SK-N-SH (cell line): Measurements from ENCODE around the gene ST13. TPM values are rescaled to one million over a fixed set of nuclear protein-coding genes. Genes with fewer than 3 reads are reported as not detected.

Experiments used
- CTCF ChIA-PET: fragments of 300-600, 350-600 bp; formaldehyde crosslinking; extraction: SDS; loops from one replicate; lab custom pipeline; 2021; lab: Yijun Ruan, JAX
- POLR2A ChIA-PET: fragments of 350-600 bp; sonication (Branson Sonifier 250); formaldehyde crosslinking; extraction: SDS; loops from one replicate; lab custom pipeline; 2020; ENCODE audit warnings: antibody characterized with exemption, inconsistent platforms; lab: Yijun Ruan, JAX
- DNase-seq: peaks from one replicate; pipeline ENCODE4 v3.0.0; 2012
- H2AFZ ChIP-seq: fragments of 200-600 bp; sonication (generic); 2 replicates; pipeline ENCODE4 v1.8.1; 2016; ENCODE audit warnings: antibody characterized with exemption, mild to moderate bottlenecking, low read depth
- H3F3A ChIP-seq: fragments of 200-600 bp; sonication (generic); replicated peaks from 2 replicates; pipeline ENCODE3; 2016; ENCODE audit warnings: antibody characterized with exemption, mild to moderate bottlenecking; ENCODE audit not compliant: insufficient read depth
- H3K27ac ChIP-seq, 2 experiments: fragments of 200-500 bp in 1 of 2; fragments of 200-600 bp in 1 of 2; sonication (Bioruptor generic) in 1 of 2; sonication (generic), shearing (Covaris generic) in 1 of 2; 2 replicates each; pipeline versions ENCODE4 v1.5.1 to v1.6.1; 2014 to 2016; ENCODE audit warnings: low read depth in 2 of 2, inconsistent platforms in 1 of 2, low read length in 1 of 2, mild to moderate bottlenecking in 1 of 2, mixed read lengths in 1 of 2
- H3K27me3 ChIP-seq: fragments of 200-600 bp; sonication (generic), shearing (Covaris generic); 2 replicates; pipeline ENCODE4 v1.6.1; 2016; ENCODE audit warnings: mixed run types; ENCODE audit not compliant: insufficient read depth
- H3K36me3 ChIP-seq, 2 experiments: fragments of 200-500 bp in 1 of 2; fragments of 200-600 bp in 1 of 2; sonication (Bioruptor generic) in 1 of 2; sonication (generic) in 1 of 2; replicated peaks in 1 of 2; 2 replicates each; pipeline versions ENCODE3 to v1.5.1; 2014 to 2016; ENCODE audit warnings: low read length in 1 of 2, mild to moderate bottlenecking in 1 of 2; ENCODE audit not compliant: insufficient read depth in 2 of 2, control insufficient read depth in 1 of 2
- H3K4me1 ChIP-seq, 2 experiments: fragments of 200-500 bp in 1 of 2; fragments of 200-600 bp in 1 of 2; sonication (Bioruptor generic) in 1 of 2; sonication (generic), shearing (Covaris generic) in 1 of 2; 2 replicates each; pipeline versions ENCODE4 v1.5.1 to v1.6.1; 2014 to 2016; ENCODE audit warnings: low read depth in 1 of 2, low read length in 1 of 2, mixed run types in 1 of 2; ENCODE audit not compliant: insufficient read depth in 2 of 2, control insufficient read depth in 1 of 2
- H3K4me2 ChIP-seq: fragments of 200-600 bp; sonication (generic), shearing (Covaris generic); 2 replicates; pipeline ENCODE4 v1.6.1; 2017; ENCODE audit warnings: mixed run types
- H3K4me3 ChIP-seq, 2 experiments: fragments of 200-500 bp in 1 of 2; fragments of 200-600 bp in 1 of 2; sonication (Bioruptor generic) in 1 of 2; sonication (generic), shearing (Covaris generic) in 1 of 2; 2 replicates each; pipeline versions ENCODE4 v1.5.1 to v1.8.1; 2014 to 2016; ENCODE audit warnings: low read depth in 2 of 2, inconsistent platforms in 1 of 2, low read length in 1 of 2, mild to moderate bottlenecking in 1 of 2, mixed read lengths in 1 of 2, moderate library complexity in 1 of 2
- H3K79me2 ChIP-seq: fragments of 200-600 bp; sonication (generic); 2 replicates; pipeline ENCODE4 v1.8.1; 2017; ENCODE audit warnings: mild to moderate bottlenecking; ENCODE audit not compliant: insufficient read depth
- H3K9ac ChIP-seq: fragments of 200-600 bp; sonication (generic); 2 replicates; pipeline ENCODE4 v1.6.1; 2017; ENCODE audit warnings: mixed run types
- H3K9me2 ChIP-seq: fragments of 200-600 bp; sonication (generic); 2 replicates; pipeline ENCODE4 v1.6.1; 2017; ENCODE audit warnings: mixed run types
- H3K9me3 ChIP-seq: fragments of 200-600 bp; sonication (generic); 2 replicates; pipeline ENCODE4 v1.6.1; 2017; ENCODE audit warnings: mixed run types, mild to moderate bottlenecking, moderate library complexity
- H4K20me1 ChIP-seq: fragments of 200-600 bp; sonication (generic); 2 replicates; pipeline ENCODE4 v1.6.1; 2017; ENCODE audit warnings: mild to moderate bottlenecking, mixed run types; ENCODE audit not compliant: insufficient read depth
- ELF1 ChIP-seq: IDR thresholded peaks from 2 replicates; pipeline ENCODE4 v1.4.0; 2012
- GATA2 ChIP-seq: sonication (generic); formaldehyde crosslinking; IDR thresholded peaks from 2 replicates; pipeline ENCODE4 v1.5.0; 2020; ENCODE audit warnings: mild to moderate bottlenecking, missing genetic modification reagents
- IRF3 ChIP-seq: fragments of 150-350 bp; IDR thresholded peaks from 2 replicates; pipeline ENCODE4 v1.6.1; 2016; ENCODE audit warnings: mild to moderate bottlenecking, low read depth, low read length
- JUND ChIP-seq: IDR thresholded peaks from 2 replicates; pipeline ENCODE4 v1.4.0; 2012
- MXI1 ChIP-seq: IDR thresholded peaks from 2 replicates; pipeline ENCODE4 v1.6.1; 2012; ENCODE audit warnings: mild to moderate bottlenecking, low read depth, low read length, improper control_type of control experiment
- RFX5 ChIP-seq: IDR thresholded peaks from 2 replicates; pipeline ENCODE4 v1.6.1; 2012; ENCODE audit warnings: mild to moderate bottlenecking, improper control_type of control experiment, low read length
- RXRA ChIP-seq: IDR thresholded peaks from 2 replicates; pipeline ENCODE4 v1.4.0; 2012; ENCODE audit warnings: low read depth, mild to moderate bottlenecking, borderline replicate concordance
- SIN3A ChIP-seq: IDR thresholded peaks from 2 replicates; pipeline ENCODE4 v1.6.1; 2012; ENCODE audit warnings: low read depth, mild to moderate bottlenecking, low read length, moderate library complexity, borderline replicate concordance
- TAF1 ChIP-seq: IDR thresholded peaks from 2 replicates; pipeline ENCODE4 v1.6.1; 2012; ENCODE audit warnings: low read depth, mild to moderate bottlenecking, low read length, moderate library complexity, borderline replicate concordance
- TCF12 ChIP-seq: IDR thresholded peaks from 2 replicates; pipeline ENCODE4 v1.4.0; 2012
- WGBS: methylation state at CpG from one replicate; pipeline ENCODE4 v1.1.6; 2017; ENCODE audit warnings: low lambda C conversion rate; 5-methylcytosine and 5-hydroxymethylcytosine counted together
- polyA plus RNA-seq, 3 experiments: library from polyadenylated mRNA; depleted of rRNA; stranded (reverse); fragments of >200 nt; gene quantifications; 2 replicates each; pipeline ENCODE4 v1.2.3, GENCODE V29; 2012
- TF ChIP-seq, protein P1 (sequence below): IDR thresholded peaks from 2 replicates; pipeline ENCODE4 v1.4.0; 2012; ENCODE audit warnings: low read depth

ST13 gene
- polyA plus RNA-seq, 1 of the 3 experiments (the other 2 are of a cell fraction) = 66.0 TPM

- ChIA-PET POLR2A (no interaction called here), CTCF (no interaction called here)
- no peaks in the 10 kb centered on the region for H3K9me3 ChIP-seq
- no peaks in the 10 kb centered on the region for H4K20me1 ChIP-seq
- H3K4me2 ChIP-seq = peak overlapping the region; percentile 78
- no peaks in the 10 kb centered on the region for H3K27me3 ChIP-seq
- H3K79me2 ChIP-seq = peaks cover 48% of the 10 kb centered on the region
- H2AFZ ChIP-seq = no peak overlapping the region
- no peaks in the 10 kb centered on the region for H3K9me2 ChIP-seq
- no peak overlapping the region for H3K27ac ChIP-seq
- 72% methylated on average over 4 of the region's 4 CpGs for WGBS
- peaks cover 5% of the 10 kb centered on the region for H3F3A ChIP-seq
- no peak for DNase-seq
- H3K4me1 ChIP-seq = peaks cover 0 to 5% of the 10 kb centered on the region in 2 experiments; a peak in 2 of 4 replicates
- TF ChIP-seq RXRA = no peak
- no peak for TF ChIP-seq TAF1
- no peak for TF ChIP-seq RFX5
- TF ChIP-seq ELF1 = no peak
- TF ChIP-seq TCF12 = no peak
- no peak for TF ChIP-seq JUND
- no peak for TF ChIP-seq IRF3
- no peak for TF ChIP-seq GATA2 (CRISPR knock-in tag)
- TF ChIP-seq MXI1 = no peak
- TF ChIP-seq, protein P1, sequence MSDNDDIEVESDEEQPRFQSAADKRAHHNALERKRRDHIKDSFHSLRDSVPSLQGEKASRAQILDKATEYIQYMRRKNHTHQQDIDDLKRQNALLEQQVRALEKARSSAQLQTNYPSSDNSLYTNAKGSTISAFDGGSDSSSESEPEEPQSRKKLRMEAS = no peak
- TF ChIP-seq SIN3A = no peak
- H3K9ac ChIP-seq = peak overlapping the region; percentile 85; the same call in 1 of the 2 replicates
- peak overlapping the region; percentile 73 to 80 for H3K4me3 ChIP-seq
- peaks cover 0 to 4% of the 10 kb centered on the region in 2 experiments for H3K36me3 ChIP-seq
Measured at GRCh38 chr22:40817737-40818136, 38.7 kb downstream of the ST13 start.

GRCh38 chr22:40813912-40814315 is 42.5 kb downstream of the ST13 start:
- H3K9ac ChIP-seq = no peak overlapping the region
- POLR2A ChIA-PET = no interaction called here
- CTCF ChIA-PET = no interaction called here

More at GRCh38 chr22:40813912-40814315, 42.5 kb downstream of the ST13 start:
- H3K4me2 ChIP-seq = no peak overlapping the region
- no peak overlapping the region for H3K27ac ChIP-seq
- H3K9me2 ChIP-seq = no peaks in the 10 kb centered on the region
- no peaks in the 10 kb centered on the region for H3K27me3 ChIP-seq
- no peak overlapping the region for H3K4me3 ChIP-seq
- H3K9me3 ChIP-seq = no peaks in the 10 kb centered on the region
- H3K4me1 ChIP-seq = peaks cover 0 to 5% of the 10 kb centered on the region in 2 experiments; a peak in 2 of 4 replicates
- DNase-seq = no peak
- H4K20me1 ChIP-seq = no peaks in the 10 kb centered on the region
- peaks cover 66% of the 10 kb centered on the region for H3K79me2 ChIP-seq
- no peak overlapping the region for H2AFZ ChIP-seq
- no peaks in the 10 kb centered on the region for H3F3A ChIP-seq
- H3K36me3 ChIP-seq = no peaks in the 10 kb centered on the region
- TF ChIP-seq JUND (no peak), RFX5 (no peak), SIN3A (no peak)
